Vagina (tissue), 2 donors: ENCODE data around the gene KRT3.

Source experiments
- POLR2A ChIP-seq, 2 donors: fragments of 450-650 bp; IDR thresholded peaks; one replicate each; pipeline ENCODE4 v1.6.1; 2017; ENCODE audit warnings: antibody characterized with exemption in 2 of 2, mild to moderate bottlenecking in 2 of 2, moderate library complexity in 2 of 2
- POLR2AphosphoS5 ChIP-seq, 2 donors: sonication (generic); formaldehyde crosslinking; IDR thresholded peaks; one replicate each; pipeline ENCODE4 v1.9.0; 2017; ENCODE audit warnings: antibody characterized with exemption in 2 of 2, mild to moderate bottlenecking in 2 of 2, low read depth in 1 of 2; ENCODE audit not compliant: insufficient read depth in 1 of 2
- TF ChIP-seq, protein P1 (sequence below), 3 experiments: fragments of 450-650 bp in 2 of 3; fragments of 200-600 bp in 1 of 3; sonication (generic) in 1 of 3; IDR thresholded peaks; one replicate each; pipeline ENCODE4 v1.5.1; 2017 to 2019; ENCODE audit warnings: antibody characterized with exemption in 3 of 3, mild to moderate bottlenecking in 2 of 3, moderate library complexity in 2 of 3

DNA sequence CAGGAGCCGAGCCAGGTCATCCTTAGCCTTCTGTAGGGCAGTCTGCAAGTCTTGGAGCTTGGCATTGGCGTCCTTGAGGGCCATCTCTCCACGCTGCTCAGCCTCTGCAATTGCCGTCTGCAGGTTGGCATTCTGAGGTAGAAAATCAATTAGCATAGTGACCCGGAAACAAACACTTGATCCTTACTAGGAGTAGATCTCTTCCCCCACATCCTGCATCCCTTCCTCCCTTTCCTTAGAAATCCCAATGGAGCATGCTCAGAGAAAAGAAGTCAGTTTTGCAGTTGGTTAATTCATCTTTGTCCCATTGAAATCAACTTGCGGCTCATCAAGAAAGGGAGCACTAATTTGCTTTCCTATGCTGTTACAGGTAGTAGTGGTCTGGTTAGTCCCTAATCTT is 24.8 kb downstream of the KRT3 start:
- TF ChIP-seq, protein P1, sequence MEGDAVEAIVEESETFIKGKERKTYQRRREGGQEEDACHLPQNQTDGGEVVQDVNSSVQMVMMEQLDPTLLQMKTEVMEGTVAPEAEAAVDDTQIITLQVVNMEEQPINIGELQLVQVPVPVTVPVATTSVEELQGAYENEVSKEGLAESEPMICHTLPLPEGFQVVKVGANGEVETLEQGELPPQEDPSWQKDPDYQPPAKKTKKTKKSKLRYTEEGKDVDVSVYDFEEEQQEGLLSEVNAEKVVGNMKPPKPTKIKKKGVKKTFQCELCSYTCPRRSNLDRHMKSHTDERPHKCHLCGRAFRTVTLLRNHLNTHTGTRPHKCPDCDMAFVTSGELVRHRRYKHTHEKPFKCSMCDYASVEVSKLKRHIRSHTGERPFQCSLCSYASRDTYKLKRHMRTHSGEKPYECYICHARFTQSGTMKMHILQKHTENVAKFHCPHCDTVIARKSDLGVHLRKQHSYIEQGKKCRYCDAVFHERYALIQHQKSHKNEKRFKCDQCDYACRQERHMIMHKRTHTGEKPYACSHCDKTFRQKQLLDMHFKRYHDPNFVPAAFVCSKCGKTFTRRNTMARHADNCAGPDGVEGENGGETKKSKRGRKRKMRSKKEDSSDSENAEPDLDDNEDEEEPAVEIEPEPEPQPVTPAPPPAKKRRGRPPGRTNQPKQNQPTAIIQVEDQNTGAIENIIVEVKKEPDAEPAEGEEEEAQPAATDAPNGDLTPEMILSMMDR (IDR thresholded peaks at IDR 0.05), result no peak
- TF ChIP-seq POLR2A (IDR thresholded peaks at IDR 0.05) (no peak), POLR2AphosphoS5 (IDR thresholded peaks at IDR 0.05; ENCODE audit: insufficient read depth in 1 of 2, low read depth in 1 of 2) (no peak)
